Fibroblast of peridontal ligament (primary cell): ENCODE measurements around the gene PUS10.
"Not testable (repeated sequence)": the region's sequence is repeated elsewhere in the genome, so short reads cannot be mapped to it uniquely, and the experiment has no call there.

ENCODE experiments used
- DNase-seq: peaks from one replicate; pipeline ENCODE4 v3.0.0-alpha.2; 2010; ENCODE audit errors: extremely low read depth

PUS10 gene, protein sequence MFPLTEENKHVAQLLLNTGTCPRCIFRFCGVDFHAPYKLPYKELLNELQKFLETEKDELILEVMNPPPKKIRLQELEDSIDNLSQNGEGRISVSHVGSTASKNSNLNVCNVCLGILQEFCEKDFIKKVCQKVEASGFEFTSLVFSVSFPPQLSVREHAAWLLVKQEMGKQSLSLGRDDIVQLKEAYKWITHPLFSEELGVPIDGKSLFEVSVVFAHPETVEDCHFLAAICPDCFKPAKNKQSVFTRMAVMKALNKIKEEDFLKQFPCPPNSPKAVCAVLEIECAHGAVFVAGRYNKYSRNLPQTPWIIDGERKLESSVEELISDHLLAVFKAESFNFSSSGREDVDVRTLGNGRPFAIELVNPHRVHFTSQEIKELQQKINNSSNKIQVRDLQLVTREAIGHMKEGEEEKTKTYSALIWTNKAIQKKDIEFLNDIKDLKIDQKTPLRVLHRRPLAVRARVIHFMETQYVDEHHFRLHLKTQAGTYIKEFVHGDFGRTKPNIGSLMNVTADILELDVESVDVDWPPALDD

DNA sequence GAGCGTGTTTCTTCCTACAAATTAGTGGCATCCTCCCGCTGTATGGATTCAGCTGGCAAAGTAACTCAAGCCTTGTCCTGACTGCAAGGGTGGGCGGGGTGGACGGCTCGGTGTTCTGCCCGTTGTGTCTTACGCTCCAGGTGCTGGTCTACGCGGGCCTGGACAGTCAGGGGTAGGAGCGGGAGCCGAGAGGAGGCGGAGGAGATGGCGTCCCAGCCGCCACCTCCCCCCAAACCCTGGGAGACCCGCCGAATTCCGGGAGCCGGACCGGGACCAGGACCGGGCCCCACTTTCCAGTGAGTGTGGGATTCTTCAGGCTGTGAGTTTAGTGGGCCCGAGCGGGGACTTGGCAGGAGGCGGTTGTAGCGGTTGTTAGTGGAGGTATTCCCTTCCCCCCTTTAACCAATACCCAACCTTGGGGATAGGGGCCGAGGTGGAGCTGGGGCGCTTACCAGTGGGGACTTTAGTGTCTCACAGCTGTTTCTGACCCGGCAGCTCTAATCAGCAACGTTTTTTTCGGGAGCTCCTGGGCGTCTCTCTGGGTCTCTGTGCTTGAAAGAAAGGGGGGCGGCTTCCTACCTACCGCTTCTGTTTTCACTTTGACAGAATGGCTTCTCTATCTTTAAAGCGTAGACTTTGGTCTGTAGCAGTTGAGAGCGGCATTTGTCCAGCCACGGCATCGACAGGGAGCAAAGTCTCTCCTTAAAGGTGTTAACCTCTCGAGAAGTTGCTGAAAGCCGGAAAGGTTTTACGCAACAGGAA is at the start of gene PUS10, which contains the start of gene PEX13:
Gene PUS10, minus strand, starts transcription at position 700 of the 762 bp plus-strand sequence. CDS start 6,365 bp downstream, outside the sequence.
Gene PEX13, plus strand, starts transcription at position 165 of the 762 bp plus-strand sequence. Its CDS starts 40 bp downstream, at position 205.
- no peak for DNase-seq

DNA sequence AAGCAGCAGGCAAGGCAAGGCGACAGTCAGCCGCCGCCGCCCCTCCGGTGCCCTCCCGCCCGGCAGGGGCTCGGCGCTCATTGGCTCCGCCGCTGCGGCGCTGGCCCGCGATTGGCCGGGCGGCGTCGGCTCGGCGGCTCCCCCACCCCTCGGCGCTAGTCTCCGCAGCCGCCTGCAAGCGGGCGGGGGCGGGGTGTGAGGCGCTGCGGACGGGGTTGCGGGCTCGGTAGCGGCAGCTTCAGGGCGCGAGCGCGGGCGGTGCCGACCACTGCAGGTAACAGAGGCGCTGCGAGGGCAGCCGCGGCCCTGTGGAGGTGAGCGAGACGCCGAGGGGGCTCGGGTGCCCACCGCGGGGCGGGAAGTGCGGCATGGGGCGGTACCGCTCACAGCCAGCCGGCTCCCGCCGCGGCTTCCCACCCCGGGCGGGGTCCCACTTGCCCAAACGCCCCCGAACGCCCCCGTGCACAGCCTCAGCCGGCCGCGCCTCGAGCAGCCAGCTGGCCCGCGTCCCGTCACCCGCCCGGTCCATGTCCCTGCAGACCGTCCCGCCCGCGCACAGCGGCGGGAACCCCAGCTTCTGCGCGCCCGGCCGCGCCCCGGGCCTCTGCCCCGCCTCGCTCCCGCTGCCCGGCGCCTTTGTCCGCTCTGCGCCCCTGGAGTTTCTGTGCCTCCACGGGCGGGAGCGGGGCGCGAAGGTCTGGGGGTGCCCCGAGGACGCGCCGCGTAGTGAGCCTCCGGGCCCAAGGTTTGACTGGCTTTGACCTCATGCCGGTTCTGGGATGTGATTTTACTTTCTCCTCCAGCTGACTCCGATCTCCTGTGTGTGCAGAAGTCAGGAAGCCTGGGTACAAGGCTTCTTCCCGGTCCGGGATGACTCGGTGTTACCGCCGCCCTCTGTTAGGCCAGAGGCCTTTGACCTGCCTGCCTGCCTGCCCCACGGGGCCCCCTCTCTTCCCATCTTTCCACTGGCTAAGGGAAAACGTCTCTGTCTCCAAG is 48.0 kb upstream of the PUS10 start, which contains the start of gene SANBR:
Gene SANBR, plus strand, starts transcription at position 158 of the 996 bp plus-strand sequence. CDS start 4,480 bp downstream, outside the sequence.
- DNase-seq: peak; percentile 53

DNA sequence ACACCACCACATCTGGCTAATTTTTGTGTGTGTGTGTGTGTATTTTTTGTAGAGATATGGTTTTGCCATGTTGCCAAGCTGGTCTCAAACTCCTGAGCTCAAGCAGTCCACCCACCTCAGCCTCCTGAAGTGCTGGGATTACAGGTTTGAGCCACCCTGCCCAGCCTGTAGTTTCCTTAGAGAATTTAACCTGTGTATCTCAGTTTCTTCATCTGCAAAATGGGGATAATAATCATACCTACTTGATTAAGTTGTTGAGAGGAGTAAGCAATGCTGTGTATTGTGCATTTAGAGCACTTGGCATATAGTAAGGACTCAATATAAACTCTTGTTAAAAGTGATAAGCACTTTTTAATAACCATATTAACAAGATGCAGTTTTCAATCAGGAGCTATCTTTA is 41.3 kb upstream of the PUS10 start:
- no peak for DNase-seq

DNA sequence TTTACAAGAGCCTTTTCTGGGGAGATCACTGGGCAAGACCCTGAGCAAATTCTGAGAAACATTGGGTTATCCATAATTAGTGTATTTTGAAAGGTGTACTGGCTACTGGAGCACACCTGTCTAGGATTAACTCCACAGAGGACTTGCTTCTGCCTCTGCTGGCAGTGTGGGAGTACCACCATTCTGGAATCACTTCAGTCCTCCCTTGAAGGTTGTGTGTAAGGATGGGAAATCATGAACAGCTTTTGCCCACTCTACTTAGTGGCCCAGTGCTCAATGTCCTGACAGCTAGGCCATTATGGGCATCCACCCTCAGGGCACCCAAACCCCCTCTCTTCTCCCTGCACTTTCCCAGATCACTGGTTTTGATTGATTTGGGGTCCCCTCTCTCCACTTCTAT is 39.5 kb upstream of the PUS10 start:
- no peak for DNase-seq

DNA sequence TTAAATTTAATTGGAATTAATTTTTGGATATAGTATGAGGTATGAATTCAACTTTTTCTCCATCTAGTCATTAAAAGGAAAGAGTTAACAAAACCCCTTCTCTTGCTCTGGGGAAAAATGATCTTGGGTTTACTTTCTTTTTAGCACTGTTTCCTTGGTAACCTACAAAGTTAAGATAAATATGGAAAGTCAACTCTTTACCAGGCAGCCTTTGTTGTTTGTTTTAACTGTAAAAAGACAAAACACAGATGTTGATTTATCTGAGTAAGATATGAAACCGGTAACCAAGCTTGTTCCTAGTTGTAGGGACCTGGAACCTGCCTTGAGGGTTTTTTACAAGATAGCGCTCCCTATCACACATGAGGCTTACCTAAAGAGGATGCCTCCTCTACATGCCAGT is 37.5 kb upstream of the PUS10 start:
- peak; percentile 65 for DNase-seq

DNA sequence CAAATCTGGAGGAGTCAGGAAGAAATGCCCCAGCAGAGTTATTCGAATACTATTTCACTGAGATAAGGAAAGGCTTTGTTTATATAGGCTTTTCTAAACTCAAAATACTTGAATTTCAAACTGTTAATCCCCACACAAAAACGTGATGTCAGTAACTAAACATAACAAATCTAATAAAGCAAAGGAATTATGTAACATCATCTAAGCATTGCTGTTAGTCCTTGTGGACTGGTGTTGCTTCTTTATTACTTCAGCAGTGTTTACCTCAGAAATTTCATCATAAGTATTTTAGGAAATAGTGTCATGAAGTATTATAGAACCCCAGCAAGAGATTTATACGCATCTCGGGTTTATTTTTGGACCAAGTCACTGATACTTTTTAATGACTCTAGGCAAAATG is 27.9 kb upstream of the PUS10 start:
- peak; percentile 35 for DNase-seq

DNA sequence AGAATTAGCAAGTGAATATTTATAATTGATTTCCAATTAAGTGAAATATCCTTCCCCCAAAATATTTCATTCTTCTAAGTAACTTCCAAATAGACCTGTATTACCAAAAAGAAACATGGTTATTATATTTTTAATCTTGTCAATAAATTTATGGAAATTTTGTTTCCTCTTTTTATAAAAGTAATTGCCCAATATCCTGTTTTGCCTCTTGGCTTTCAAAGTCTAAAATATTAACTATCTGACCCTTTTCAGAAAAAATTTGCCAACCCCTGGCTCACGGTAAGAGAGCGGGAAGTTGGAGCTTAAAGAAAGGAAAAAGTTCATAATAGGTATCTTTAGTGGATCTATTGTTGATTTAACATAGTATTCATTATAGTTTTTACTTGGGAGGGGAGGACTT is 27.2 kb upstream of the PUS10 start:
- no peak for DNase-seq

DNA sequence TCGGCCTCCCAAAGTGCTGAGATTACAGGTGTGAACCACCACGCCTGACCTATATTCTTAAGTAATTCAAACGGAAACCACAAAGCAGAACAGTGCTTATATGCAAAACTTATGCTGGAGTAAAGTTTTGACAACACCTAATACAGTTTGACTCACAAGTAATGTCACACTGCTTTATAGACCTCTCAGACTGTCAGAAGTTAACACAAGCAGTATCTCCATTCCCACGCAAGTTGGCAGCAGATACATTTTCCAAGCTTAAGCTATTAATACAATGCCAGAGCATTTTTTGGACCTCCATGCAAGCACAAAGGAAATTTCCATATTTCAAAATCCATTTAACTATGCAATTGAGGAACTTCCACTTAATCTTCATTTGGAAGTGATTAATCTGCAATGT is 26.6 kb upstream of the PUS10 start:
- DNase-seq: no peak

DNA sequence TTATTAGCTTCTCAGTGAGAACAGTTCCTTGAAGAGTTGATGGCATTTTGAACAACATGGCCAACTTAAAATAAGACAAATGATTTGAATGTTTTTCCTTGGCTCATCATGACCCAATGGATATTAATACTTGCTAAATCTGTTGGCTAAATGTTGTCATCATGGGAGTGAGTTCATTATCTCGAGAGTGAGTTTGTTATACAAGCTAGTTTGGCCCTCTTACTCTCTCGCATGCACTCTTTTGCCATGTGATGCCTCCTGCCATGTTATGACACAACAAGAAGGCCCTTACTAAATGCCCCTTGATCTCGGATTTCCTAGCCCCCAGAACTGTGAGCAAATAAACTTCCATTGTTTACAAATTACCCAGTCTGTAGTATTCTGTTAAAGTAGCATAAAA is 24.8 kb upstream of the PUS10 start:
- DNase-seq: no peak

DNA sequence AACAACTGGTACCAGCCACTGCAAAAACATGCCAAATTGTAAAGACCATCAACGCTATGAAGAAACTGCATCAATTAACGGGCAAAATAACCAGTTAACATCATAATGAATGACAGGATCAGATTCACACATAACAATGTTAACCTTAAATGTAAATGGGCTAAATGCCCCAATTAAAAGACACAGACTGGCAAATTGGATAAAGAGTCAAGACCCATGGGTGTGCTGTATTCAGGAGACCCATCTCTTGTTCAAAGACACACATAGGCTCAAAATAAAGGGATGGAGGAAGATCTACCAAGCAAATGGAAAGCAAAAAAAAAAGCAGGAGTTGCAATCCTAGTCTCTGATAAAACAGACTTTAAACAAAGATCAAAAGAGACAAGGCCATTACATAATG is 18.6 kb upstream of the PUS10 start:
- DNase-seq: not testable (repeated sequence)

DNA sequence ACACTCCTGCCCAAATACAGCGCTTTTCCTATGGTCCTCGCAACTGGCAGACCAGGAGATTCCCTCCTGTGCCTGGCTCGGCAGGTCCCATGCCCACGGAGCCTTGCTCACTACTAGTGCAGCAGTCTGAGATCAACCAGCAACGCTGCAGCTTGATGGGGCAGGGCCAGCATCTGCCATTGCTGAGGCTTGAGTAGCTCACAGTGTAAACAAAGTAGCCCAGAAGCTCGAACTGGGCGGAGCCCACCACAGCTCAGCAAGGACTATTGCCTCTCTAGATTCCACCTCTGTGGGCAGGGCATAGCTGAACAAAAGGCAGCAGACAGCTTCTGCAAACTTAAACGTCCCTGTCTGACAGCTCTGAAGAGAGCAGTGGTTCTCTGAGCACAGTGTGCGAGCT is 16.5 kb upstream of the PUS10 start:
- DNase-seq: not testable (repeated sequence)

DNA sequence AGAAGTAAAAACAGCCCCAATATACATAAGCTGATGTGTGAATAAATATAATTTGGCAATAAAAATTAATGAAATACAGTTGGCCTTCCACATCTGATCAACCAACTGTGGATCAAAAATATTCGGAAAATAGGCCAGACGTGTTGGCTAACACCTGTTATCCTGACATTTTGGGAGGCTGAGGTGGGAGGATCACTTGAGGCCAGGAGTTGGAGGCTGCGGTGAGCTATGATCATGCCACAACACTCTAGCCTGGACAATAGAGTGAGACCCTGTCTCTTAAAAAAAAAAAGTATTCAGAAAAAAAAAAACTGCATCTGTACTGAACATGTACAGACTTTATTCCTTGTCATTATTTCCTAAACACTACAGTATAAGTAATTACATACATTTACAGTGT is 11.5 kb upstream of the PUS10 start:
- no peak for DNase-seq

DNA sequence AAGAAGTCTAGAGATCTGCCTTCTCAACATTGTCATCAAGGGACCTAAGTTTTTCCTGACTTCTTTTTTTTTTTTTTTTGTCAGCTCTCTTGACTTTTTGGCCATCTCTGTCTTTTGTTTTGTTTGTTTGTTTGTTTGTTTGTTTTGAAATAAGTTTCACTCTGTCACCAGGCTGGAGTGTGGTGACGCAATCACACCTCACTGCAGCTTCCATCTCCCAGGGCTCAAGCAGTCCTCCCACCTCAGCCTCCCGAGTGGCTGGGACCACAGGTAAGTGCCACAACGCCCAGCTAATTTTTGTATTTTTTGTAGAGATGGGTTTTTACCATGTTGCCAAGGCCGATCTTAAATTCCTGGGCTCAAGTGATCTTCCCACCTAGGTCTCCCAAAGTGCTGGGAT is 5.6 kb upstream of the PUS10 start:
- DNase-seq: no peak

DNA sequence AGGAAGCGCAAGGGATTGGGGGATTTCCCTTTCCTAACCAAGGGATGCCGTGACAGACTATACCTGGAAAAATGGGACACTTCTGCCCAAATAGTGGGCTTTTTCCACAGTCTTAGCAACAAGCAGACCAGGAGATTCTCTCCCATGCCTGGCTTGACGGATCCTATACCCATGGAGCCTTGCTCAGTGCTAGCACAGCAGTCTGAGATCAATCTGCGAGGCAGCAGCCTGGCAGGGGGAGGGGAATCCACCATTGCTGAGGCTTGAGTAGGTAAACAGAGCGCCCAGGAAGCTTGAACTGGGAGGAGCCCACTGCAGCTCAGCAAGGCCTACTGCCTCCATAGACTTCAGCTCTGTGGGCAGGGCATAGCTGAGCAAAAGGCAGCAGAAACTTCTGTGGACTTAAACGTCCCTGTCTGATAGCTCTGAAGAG is 3.2 kb upstream of the PUS10 start:
- no peak for DNase-seq

DNA sequence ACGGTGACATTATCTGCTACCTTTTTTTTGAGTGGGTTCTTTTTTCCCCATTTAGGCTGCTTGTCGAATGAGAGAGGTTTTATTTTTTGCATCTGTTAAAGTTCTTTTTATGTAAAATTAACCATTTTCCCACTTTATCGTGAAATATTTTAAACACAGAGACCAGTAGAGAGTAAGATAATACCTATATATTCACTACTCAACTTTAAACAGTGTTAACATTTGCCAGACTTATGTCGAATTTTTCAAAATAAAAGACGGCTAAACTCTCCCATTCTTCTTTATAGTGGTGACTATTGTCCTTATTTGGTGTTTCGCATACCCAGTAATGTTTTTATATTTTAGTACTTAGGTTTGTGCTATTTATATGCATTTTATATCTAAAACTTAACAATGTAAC is 743 bp upstream of the PUS10 start:
- DNase-seq: no peak

DNA sequence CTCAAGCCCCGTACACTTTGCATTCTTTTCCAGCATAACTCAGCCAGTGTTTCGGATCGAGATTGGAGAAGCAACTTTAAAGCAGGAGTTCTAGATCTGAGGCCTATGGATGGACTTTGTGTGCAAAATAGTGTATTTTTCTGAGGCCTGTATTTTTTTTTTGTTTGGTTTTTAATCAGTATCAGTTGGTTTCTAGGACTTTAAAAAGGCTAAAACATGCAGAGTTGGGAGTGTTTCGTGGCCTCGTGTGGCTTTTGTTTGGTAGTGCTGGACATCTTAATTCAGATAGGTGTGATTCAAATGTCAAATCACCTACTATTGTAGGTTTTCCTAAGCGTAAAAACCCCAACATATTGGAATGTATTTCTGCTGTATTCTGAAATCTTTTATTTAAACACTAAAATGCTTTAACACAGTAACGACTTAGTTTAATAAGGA is 282 bp upstream of the PUS10 start:
- DNase-seq: peak; percentile 45

DNA sequence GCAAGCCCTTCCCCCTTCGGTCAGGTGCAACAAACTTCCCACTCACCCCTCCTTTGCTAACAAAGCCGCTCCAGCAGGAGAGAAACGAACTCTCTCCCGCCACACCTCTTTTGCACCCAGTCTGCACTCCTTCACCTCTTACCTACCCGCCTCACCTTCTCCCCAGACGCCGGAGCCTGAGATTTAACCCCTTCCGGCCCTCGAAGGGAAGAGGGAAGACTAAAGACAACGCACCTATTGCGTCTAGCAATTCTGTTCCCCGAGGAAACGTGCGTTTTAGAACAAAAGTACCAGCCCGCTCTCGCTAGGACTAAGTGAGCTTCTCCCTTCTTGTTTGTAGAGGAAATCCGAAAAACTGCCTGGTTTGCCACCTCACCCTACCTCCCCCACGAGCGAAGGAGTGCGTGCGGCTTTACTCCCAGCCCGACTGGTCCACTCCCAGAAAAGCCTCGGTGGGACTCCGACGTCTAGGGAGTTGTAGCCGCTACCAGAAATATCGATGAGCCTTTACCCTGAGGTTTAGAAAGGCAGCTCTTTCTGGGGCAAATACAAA is 976 bp downstream of the PUS10 start:
- peak; percentile 73 for DNase-seq

DNA sequence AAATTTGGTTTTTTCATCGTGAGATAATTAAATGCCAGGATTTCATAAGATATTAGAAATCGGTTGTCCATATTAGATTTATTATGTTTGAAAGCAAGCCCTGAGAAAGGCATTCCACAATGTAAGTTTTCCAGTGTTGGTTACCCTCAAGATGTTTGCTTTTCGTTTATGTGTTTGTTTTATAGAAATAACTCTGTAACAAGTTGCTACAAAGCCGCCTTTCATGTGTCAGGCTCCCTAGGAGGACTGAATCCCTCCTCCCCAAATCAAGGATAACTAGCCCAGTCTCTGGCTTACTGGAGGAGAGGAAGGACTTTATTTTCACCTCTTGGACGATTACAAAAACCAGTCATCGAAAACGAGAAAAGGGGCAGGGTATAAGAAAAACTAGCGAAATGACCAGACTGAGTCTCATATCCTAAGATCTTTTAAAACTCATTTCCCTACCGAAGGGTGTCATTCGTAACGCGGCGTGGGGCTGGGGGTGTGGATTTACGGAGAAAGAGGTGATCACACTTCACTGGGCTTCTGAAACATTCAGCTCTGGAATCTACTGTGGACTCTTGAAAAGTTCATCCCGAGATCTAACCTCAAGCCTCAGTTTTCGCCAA is 1.6 kb downstream of the PUS10 start:
- DNase-seq: peak; percentile 3

DNA sequence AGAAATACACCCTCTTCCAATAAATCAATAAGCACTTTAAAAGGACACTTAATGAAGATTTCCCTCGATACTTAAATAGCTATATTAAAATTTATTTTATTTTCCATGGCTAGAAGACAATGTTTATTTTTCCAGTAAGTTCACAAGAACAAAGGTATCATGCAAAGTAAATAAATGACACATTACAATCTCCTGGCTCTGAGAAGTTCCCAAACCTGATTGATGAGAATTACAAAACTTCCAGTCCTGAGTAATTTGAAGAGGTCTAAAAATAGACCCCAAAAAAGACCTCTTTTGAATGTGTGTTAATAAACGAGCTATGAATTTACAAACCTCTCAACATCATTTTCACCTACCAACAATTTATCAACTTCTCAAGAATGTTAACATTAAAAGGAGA is 2.1 kb downstream of the PUS10 start:
- no peak for DNase-seq

DNA sequence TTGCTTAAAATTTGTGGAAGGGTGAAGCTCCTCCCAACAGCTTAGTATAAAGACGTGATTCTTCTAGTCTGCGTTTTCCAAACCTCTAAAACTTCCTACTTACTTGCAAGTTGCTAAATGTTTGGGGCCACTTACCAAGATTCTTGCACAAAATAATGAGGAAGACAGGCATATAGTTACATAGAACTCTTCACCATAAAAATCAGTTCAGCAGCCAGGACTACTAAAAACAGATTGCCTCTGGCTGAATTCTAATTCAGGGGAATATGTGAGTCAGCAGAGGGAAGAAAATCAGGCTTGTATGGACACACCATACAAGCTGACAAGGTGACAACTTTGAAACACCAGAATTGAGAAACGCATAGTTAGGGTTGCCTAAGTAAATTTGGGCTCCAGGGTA is 3.3 kb downstream of the PUS10 start:
- DNase-seq: no peak
